HG02840 (cell line): ENCODE data around the gene ZNF816.
"Not testable (repeated sequence)": the region's sequence is repeated elsewhere in the genome, so short reads cannot be mapped to it uniquely, and the experiment has no call there.

Experiments
- ATAC-seq: cut with Tn5 transposase; IDR thresholded peaks from one replicate; pipeline ENCODE4 v1.9.1; 2021; ENCODE audit warnings: mild to moderate bottlenecking, moderate library complexity, moderate number of reproducible peaks; ENCODE audit not compliant: unreplicated experiment, low FRiP score

Gene ZNF816

DNA sequence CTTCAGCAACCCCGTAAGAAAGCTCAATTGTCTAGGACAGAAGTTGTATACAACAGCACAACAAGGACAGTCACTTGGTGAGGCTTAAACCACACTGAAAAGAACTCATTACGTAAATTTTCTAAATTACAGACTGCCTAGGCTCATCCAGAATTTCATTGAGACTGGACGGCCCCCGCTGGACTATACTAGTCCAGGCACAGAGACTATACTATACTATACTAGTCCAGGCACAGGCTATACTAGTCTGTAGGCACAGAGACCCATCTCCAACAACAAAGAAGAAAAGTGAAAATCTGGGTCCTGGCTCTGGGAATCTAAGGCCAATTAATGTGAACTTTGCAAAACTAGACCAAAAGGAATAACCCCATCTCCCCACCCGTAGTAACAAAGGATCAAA, 700 bp downstream of the ZNF816 start:
- no peak for ATAC-seq

DNA sequence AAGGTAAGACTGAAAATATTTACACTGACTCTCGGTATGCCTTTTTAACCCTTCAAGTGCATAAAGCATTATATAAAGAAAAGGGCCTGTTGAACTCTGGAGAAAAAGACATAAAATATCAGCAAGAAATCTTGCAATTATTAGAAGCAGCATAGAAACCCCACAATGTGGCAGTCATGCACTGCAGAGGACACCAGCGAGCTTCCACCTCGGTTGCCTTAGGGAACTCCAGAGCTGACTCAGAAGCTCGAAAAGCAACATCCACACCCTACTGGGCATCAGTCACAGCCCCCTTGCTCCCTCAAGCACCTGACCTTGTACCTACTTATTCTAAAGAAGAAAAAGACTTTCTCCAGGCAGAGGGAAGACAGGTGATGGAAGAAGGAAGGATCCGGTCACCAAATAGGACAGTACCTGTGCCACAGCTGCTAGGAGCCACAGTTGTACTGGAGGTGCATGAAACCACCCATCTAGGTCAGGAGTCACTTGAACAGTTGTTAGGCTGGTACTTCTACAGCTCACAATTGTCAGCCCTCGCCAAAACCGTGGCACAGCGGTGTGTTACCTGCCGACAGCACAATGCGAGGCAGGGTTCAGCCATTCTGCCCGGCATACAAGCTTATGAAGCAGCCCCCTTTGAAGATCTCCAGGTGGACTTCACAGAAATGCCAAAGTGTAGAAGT, 2.9 kb downstream of the ZNF816 start:
- ATAC-seq = no peak

DNA sequence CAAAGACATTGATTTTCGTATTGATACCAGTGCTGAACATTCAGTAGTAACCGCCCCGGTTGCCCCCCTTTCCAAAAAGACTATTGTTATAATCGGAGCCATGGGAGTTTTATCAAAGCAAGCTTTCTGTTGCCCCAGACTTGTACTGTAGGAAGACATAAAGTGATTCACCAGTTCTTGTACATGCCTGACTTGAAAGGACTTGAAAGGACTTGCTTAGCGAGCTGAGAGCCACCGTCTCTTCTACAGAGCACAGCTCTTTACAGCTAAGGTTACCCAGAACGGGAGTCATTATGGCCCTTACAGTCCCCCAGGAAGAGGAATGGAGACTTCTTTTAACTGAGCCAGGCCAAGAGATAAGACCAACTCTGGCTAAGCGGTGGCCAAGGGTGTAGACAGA, 5.1 kb downstream of the ZNF816 start:
- ATAC-seq = no peak

DNA sequence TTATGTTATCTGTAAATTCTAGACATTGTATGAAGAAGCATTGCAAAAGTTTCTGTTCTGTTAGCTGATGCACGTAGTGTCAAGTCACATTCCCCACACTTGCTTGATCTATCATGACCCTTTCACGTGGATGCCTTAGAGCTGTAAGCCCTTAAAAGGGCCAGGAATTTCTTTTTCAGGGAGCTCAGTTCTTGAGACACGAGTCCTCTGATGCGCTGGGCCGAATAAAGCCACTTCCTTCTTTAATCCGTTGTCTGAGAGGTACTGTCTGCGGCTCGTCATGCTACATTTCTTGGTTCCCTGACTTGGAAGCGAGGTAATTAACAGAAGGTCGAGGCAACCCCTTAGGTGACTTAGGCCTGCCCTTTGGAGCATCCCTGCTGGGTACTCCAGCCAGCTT, 5.8 kb downstream of the ZNF816 start:
- no peak for ATAC-seq

DNA sequence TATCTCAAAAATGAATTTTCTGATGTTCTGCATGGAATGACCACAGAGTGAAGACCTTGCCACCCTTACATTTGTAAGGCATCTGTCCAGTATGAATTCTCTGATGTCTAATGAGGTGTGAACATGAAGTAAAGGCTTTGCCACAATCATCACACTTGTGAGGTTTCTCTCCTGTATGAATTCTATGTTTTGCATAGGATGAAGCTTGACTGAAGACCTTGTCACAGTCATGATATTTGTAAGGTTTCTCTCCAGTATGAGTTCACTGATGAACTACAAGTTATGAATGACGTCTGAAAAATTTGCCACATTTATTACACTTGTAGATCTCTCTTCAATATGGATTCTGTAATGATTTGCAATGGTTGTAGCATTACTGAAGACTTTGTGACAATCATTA, 13.3 kb downstream of the ZNF816 start:
- ATAC-seq = no peak

DNA sequence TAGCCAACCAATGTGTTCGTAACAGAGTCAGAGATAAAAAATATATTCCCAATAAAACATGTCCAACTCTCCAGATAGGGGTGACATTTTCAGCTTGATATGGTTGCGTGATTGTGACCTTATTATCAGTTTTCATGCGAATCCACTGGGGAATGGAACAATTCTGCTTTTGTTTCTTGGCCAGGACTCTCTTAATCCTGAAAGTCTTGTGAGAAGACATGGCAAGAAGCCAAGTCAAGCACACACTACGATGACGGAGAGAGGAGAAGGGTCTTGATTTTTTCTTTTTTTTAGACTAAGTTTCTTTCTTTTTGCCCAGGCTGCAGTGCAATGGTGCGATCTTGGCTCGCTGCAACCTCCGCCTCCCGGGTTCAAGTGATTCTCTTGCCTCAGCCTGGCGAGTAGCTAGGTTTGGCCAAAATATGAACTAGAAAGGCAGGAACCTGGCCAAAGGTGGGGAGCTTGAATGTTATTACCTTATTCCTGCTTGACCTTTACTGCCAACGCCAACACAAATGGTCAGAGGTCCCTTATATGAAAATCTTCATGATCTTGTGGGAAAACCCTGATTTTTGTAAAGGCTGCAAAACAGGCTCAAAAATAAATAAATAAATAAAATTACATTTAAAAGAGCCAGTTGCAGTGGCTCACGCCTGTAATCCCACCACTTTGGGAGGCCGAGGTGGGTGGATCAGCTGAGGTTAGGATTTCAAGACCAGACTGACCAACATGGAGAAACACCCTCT, 14.5 kb downstream of the ZNF816 start:
- ATAC-seq = no peak

DNA sequence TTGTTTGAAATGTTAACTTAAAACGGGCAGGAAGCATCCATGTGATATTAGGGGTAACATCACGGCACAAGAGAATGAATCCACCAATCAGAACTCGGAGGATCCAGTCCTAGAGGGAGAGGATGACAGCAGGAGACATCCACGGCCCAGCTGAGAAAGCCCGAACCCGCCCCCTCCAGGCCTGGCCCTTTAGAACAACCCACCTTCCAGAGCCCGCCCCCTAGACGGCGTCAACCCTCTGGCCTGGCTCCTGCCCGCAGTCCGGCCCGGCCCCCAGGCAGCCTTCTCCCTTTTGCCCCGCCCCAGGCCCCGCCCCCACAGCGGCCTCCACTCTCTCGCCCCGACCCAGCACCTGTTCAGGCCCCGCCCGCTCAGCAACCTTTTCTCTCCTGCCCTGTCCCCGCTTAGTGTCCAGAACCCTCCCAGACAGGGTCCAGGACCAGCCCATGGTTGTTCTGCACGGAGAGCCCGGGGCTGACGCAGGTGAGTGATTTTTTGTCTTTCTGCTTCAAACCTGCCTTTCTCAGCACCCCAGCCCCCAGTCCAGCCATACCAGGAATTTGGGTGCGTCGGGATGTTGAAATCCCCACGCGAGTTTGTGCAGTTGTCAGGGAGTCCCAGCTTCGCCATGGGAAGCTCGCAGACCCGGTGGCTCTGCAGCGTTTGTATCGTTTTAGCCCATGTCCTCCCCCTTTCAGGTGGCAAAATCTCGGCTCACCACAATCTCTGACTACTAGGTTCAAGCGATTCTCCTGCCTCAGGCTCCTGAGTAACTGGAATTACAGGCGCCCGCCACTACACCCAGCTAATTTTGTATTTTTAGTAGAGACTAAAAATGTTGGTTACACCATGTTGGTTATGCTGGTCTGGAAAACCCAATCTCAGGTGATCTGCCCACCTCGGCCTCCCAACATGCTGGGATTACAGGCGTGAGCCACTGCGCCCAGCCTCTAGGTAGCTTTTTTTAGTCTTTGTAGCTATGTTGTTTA, 16.1 kb downstream of the ZNF816 start:
- no peak for ATAC-seq

DNA sequence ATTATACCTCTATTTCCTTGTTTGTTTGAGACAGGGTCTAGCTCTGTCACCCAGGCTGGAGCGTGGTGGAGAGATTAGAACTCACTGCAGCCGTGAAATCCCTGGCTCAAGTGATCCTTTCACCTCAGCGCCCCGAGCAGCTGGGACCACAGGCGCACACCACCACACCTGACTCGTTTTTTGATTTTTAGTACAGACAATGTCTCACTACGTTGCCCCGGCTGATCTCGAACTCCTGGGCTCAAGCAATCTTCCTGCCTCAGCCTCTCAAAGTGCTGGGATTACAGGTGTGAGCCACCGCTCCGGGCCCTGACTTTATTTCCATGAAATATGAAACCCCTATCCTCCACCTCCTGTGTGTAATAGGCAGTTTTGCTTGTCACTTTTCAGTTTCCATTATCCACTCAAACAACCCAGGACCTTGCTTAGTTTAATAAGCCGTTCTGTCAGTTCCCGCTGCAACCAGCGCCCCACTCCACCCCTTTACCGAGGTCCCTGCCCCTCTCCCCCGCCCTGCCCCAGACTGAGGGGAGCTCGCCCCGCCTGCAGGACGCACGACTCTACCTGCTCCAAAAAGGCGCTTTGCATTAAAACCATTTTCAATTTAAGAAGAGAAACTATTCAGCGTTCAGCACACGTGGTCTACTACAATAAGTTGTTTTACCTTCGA, 16.9 kb downstream of the ZNF816 start:
- ATAC-seq = no peak

DNA sequence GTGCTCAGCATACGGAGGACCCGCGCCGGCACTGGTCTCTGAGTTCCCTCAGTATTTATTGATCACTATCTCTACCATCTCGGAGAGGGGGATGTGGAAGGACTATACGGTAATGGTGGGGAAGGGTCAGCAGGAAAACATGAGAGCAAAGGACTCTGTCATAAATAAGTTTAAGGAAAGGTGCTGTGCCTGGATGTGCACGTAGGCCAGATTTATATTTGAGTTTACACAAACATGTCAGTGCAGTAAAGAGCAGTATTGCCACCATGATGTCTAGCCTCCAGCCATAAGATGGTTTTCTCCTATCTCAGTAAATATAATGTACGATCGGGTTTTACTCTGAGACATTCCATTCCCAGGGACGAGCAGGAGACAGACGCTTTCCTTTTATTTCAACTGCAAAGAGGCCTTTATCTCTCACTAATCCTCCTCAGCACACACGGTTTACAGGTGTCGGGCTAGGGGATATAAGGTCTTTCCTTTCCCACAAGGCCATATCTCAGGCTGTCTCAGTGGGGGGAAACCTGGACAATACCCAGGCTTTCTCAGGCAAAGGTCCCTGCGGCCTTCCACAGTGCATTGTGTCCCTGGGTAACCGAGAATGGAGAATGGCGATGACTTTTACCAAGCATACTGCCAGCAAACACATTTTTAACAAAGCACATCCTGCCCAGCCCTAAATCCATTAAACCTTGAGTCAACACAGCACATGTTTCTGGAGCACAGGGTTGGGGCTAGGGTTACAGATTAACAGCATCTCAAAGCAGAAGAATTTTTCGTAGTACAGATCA, 17.8 kb downstream of the ZNF816 start:
- not testable (repeated sequence) for ATAC-seq

DNA sequence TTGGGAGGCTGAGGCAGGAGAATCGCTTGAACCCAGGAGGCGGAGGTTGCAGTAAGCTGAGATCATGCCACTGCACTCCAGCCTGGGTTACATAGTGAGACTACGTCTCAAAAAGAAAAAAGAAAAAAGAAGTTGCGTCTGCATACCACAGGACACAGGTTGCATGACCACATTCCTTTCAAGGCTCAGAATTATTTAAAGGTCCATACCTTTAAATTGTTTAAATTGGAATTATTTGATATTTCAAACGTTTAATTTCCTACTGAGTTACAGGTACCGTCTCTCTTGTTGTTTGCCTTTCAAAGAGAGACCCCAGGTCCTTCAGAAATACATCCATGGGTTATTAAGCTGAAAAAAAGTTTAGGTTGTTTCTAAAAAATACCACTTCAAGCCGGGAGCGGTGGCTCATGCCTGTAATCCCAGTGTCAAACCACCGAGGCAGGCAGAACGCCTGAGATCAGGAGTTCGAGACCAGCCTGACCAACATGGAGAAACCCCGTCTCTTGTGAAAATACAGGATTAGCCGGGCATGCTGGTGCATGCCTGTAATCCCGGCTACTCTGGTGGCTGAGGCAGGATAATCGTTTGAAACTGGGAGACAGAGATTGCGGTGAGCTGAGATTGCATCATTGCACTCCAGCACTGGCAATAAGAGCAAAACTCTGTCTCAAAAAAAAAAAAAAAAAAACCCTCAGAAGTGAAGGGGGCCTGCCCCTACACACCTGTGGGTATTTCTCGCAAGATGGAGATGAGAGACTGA, 18.6 kb downstream of the ZNF816 start:
- ATAC-seq = no peak

DNA sequence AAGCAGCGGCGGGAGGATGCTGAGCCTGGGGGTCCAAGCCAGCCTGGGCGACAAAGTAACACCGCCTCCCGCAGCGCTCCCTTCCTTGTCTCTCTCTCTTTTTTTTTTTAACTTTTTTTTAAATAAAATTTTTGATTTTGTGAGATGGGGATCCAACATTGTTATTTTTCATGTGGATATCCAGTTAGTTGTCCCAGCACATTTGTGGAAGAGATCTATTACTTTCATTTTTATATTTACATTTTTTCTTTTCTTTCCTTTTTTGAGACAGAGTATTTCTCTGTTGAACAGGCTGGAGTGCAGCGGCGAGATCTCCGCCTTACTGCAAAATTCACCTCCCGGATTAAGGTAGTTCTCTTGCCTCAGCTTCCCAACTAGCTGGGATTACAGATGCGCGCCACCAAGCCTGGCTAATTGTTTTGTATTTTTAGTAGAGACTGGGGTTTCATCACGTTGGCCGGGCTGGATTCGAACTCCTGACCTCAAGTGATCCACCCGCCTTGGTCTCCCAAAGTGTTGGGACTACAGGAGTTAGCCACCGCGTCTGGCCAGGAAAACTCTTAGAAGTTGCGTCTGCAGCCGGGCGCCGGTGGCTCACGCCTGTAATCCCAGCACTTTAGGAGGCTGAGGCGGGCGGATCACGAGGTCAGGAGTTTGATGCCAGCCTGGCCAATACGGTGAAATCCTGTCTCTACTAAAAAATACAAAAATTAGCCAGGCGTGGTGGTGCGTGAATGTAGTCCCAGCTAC, 19.4 kb downstream of the ZNF816 start:
- ATAC-seq = peak; percentile 7

DNA sequence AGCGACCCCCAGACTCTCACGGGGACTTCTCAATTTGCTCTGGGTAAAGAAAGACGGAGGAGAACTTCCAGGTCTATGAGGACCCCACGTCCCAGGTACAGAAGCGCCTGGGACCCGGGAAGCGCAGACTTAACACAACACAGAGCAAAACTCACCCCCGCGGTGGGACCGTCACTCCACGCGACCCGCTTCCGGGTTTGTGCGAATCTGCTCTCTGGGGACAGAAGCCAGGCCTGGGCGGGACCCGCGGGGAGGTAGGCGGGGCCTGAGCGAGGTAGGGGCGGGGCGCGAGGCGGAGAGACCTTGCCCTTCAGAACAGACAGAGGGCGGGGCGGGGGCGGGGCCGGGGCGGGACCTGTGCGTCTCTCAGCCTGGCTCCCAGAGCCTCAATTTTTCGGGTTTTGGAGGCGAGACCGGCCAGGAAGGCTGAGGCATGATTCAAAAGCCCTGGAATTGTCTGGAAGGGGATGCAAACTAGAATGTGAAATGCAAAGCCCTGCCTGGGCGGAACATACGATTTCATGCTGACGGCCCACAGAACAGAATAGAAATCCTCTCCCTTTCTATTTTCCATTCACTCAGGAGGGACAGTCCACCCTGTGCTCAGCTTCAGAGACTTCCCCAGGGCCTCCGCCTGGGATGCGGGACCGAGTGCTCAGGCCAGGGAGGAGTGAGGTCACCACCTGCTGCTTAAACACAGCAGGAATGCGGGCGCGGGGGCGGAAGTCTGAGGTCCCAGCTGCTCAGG, 20.1 kb downstream of the ZNF816 start:
- ATAC-seq = peak; percentile 98

DNA sequence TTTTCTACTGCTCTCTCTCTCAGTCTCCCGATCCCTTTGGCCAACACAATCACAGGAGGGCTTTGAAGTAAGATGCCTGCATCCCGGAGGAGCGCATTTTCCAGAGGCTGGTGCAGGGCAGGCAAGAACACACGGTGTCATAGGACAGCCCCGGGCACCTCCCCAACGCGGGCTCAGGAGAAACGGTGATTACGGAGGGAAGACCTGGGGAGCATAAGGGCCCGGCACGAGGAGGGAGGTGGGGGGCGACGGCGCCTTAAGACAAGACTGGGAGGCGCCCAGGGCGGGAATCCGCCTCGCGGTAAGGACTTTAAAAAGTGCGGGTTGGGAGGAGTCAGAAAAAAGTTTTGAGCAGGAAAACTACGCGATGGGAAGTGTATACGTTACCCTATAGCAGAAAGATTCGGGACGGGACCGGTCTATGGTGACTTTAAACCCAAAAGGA, 20.7 kb downstream of the ZNF816 start:
- ATAC-seq = no peak

DNA sequence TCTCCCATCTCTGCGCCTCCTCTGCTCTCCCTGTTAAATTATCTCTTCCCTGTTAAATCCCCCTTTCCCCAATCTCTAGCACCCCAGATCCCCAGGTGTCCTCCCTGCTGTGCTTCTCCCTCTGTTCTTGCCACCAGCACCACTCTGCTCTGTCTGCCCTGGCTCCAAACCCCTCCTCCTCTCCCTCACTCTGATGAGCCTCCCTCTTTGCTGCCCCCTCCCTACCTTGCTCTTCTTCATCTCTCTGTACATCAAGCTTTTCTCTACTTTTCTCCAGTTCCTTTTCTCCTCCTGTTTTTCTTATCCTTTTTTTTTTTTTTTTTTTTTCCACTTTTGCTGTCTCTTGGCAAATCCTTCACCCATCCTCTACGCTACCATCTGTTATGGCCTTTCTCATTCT, 21.2 kb downstream of the ZNF816 start:
- not testable (repeated sequence) for ATAC-seq

DNA sequence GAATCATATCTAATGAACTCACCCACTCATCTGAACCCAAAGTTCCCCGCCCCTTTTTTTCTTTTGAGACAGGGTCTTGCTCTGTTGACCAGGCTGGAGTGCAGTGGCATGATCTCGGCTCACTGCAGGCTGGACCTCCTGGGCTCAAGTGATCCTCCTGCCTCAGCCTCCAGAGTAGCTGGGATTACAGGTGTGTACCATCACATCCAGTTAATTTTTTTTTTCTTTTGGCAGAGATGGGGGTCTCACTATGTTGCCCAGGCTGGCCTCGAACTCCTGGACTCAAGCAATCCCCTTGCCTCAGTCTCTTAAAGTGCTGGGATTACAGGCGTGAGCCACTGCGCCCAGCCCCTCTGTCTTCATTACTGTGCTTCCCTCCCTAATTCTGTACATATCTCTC, 21.8 kb downstream of the ZNF816 start:
- ATAC-seq = not testable (repeated sequence)

DNA sequence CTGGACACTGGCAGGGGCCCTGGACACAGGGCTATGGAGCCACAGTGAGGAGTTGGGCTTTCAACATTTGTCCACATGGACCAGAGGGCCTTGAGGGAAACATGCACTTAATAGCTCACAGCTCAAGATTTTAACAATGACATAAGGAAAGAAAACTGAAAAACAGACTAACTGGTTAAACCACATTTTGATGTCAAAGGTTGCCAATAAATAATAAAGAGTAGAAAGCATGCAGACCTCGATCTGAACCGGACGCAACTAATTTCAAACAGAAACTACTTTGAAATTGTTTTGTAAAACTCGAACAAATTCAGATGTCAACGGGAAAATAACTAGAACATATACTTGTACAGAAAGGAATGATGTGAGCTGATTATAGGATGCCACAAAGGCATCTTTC, 23.9 kb downstream of the ZNF816 start:
- ATAC-seq = no peak

DNA sequence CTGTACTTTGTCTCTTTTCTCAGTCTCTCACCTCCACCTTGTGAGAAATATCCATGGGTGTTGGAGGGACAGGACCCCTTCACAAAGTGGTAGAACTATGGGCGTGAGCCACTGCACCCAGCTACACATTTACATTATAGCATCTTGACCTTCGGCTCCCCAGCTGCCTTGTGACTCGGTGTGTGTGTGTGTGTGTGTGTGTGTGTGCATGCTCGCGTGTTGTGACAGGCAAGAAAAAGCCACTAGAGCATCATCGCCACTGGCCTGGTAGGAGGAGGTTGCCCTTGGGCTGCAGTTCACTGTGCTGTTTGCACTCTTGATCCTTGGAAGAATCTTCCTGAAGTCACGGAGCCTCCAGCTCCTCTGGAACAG, 25.7 kb downstream of the ZNF816 start:
- no peak for ATAC-seq
